Mesenchymal stem cell (in vitro differentiated cells and primary cell): ENCODE results near the gene GPATCH8.

Source experiments
- DNase-seq: peaks from one replicate; pipeline ENCODE4 v3.0.0-alpha.2; 2013
- H2AFZ ChIP-seq: one replicate; pipeline ENCODE4 v1.6.1; 2013; ENCODE audit warnings: low read depth, mild to moderate bottlenecking, control low read depth, inconsistent platforms, low read length, moderate library complexity
- H2AK5ac ChIP-seq: 2 replicates; pipeline ENCODE4 v1.6.1; 2013; ENCODE audit warnings: low read length, moderate library complexity, mild to moderate bottlenecking, inconsistent platforms; ENCODE audit not compliant: severe bottlenecking
- H2BK120ac ChIP-seq: one replicate; pipeline ENCODE4 v1.6.1; 2013; ENCODE audit warnings: low read depth, mild to moderate bottlenecking, inconsistent platforms, low read length, moderate library complexity
- H2BK12ac ChIP-seq, 2 experiments: one replicate each; pipeline ENCODE4 v1.6.1; 2013; ENCODE audit warnings: inconsistent platforms in 2 of 2, low read length in 2 of 2, mild to moderate bottlenecking in 2 of 2, moderate library complexity in 2 of 2, control low read depth in 1 of 2
- H2BK15ac ChIP-seq: one replicate; pipeline ENCODE4 v1.6.1; 2013; ENCODE audit warnings: mild to moderate bottlenecking, low read depth, inconsistent platforms; ENCODE audit not compliant: poor library complexity, severe bottlenecking
- H2BK5ac ChIP-seq: 2 replicates; pipeline ENCODE4 v1.6.1; 2013; ENCODE audit warnings: low read depth, mild to moderate bottlenecking, low read length, control low read depth, inconsistent platforms; ENCODE audit not compliant: poor library complexity, severe bottlenecking
- H3K14ac ChIP-seq, 2 experiments: one replicate each; pipeline ENCODE4 v1.6.1; 2013; ENCODE audit warnings: inconsistent platforms in 2 of 2, low read length in 2 of 2, control low read depth in 1 of 2, mild to moderate bottlenecking in 1 of 2, moderate library complexity in 1 of 2
- H3K18ac ChIP-seq, 2 experiments: one replicate each; pipeline ENCODE4 v1.6.1; 2013; ENCODE audit warnings: inconsistent platforms in 2 of 2, low read length in 2 of 2, control low read depth in 1 of 2, low read depth in 1 of 2, mild to moderate bottlenecking in 1 of 2
- H3K23ac ChIP-seq, 2 experiments: one replicate each; pipeline ENCODE4 v1.6.1; 2013; ENCODE audit warnings: inconsistent platforms in 2 of 2, low read length in 2 of 2, mild to moderate bottlenecking in 2 of 2, moderate library complexity in 2 of 2, control low read depth in 1 of 2
- H3K27ac ChIP-seq: 2 replicates; pipeline ENCODE4 v1.5.1; 2013; ENCODE audit warnings: mild to moderate bottlenecking, moderate library complexity, low read length, control low read depth, inconsistent platforms; ENCODE audit not compliant: poor library complexity, severe bottlenecking
- H3K27me3 ChIP-seq, 2 experiments: 2 replicates each; pipeline versions ENCODE4 v1.6.1 to v1.7.0; 2013; ENCODE audit warnings: low read length in 2 of 2, mild to moderate bottlenecking in 2 of 2, moderate library complexity in 2 of 2, control low read depth in 1 of 2, inconsistent platforms in 1 of 2; ENCODE audit not compliant: control insufficient read depth in 1 of 2, insufficient read depth in 1 of 2
- H3K36me3 ChIP-seq, 2 experiments: 2 replicates each; pipeline versions ENCODE4 v1.6.1 to v1.7.0; 2013; ENCODE audit warnings: low read length in 2 of 2, control low read depth in 1 of 2, inconsistent platforms in 1 of 2, low read depth in 1 of 2, mild to moderate bottlenecking in 1 of 2; ENCODE audit not compliant: insufficient read depth in 2 of 2, control insufficient read depth in 1 of 2
- H3K4ac ChIP-seq, 2 experiments: one replicate each; pipeline ENCODE4 v1.6.1; 2013; ENCODE audit warnings: inconsistent platforms in 2 of 2, low read length in 2 of 2, mild to moderate bottlenecking in 2 of 2, moderate library complexity in 2 of 2, control low read depth in 1 of 2, low read depth in 1 of 2
- H3K4me1 ChIP-seq: 2 replicates; pipeline ENCODE4 v1.6.1; 2013; ENCODE audit warnings: low read depth, low read length, control low read depth; ENCODE audit not compliant: control insufficient read depth, insufficient read depth
- H3K4me2 ChIP-seq: 2 replicates; pipeline ENCODE4 v1.6.1; 2013; ENCODE audit warnings: low read length, mild to moderate bottlenecking, inconsistent platforms; ENCODE audit not compliant: poor library complexity, severe bottlenecking
- H3K4me3 ChIP-seq, 2 experiments: 2 replicates each; pipeline versions ENCODE4 v1.5.1 to v1.7.0; 2013; ENCODE audit warnings: low read length in 2 of 2, mild to moderate bottlenecking in 2 of 2, control low read depth in 1 of 2, low read depth in 1 of 2; ENCODE audit not compliant: insufficient read depth in 1 of 2
- H3K79me1 ChIP-seq: replicated peaks from 2 replicates; pipeline ENCODE4 v1.6.1; 2013; ENCODE audit warnings: mild to moderate bottlenecking, control low read depth, low read length, inconsistent platforms; ENCODE audit not compliant: poor library complexity, severe bottlenecking
- H3K9ac ChIP-seq: 2 replicates; pipeline ENCODE4 v1.7.0; 2013; ENCODE audit warnings: mild to moderate bottlenecking, low read length, moderate library complexity
- H3K9me3 ChIP-seq: 2 replicates; pipeline ENCODE4 v1.7.0; 2013; ENCODE audit warnings: mild to moderate bottlenecking, low read length; ENCODE audit not compliant: control insufficient read depth
- H4K8ac ChIP-seq: one replicate; pipeline ENCODE4 v1.6.1; 2013; ENCODE audit warnings: inconsistent platforms, mild to moderate bottlenecking, low read length, moderate library complexity
- H4K91ac ChIP-seq: one replicate; pipeline ENCODE4 v1.6.1; 2013; ENCODE audit warnings: mild to moderate bottlenecking, low read length, inconsistent platforms
- WGBS: methylation state at CpG from one replicate; pipeline ENCODE4 v1.1.7; 2013; ENCODE audit warnings: mixed read lengths; 5-methylcytosine and 5-hydroxymethylcytosine counted together

GPATCH8 gene

GRCh38 chr17:44386182-44386525, 117.1 kb downstream of the GPATCH8 start:
- Histone ChIP-seq H3K27ac (no peak overlapping the region), H2BK15ac (no peak overlapping the region), H3K4me3 (peak overlapping the region; percentile 50 to 77), H3K14ac (no peak overlapping the region), H3K79me1 (no peaks in the 10 kb centered on the region), H3K23ac (peak overlapping the region in 1 of 2 experiments; percentile 16), H3K27me3 (peaks cover 30 to 49% of the 10 kb centered on the region in 2 experiments), H2AK5ac (no peak overlapping the region), H4K91ac (no peak overlapping the region), H3K4me2 (peak overlapping the region; percentile 87), H2BK120ac (no peak overlapping the region), H2BK5ac (no peak overlapping the region), H3K4me1 (peaks cover 17% of the 10 kb centered on the region), H3K18ac (peak overlapping the region in 1 of 2 experiments; percentile 13), H2AFZ (no peak overlapping the region), H3K9ac (no peak overlapping the region), H3K36me3 (no peaks in the 10 kb centered on the region), H3K9me3 (no peaks in the 10 kb centered on the region), H2BK12ac (no peak overlapping the region), H4K8ac (no peak overlapping the region), H3K4ac (no peak overlapping the region)
- DNase-seq: no peak
- 18% methylated on average over 5 of the region's 10 CpGs for WGBS

GRCh38 chr17:44385287-44386181, 117.7 kb downstream of the GPATCH8 start:
- Histone ChIP-seq H3K18ac (peak overlapping the region; percentile 13 to 94), H3K36me3 (no peaks in the 10 kb centered on the region), H3K9ac (peak overlapping the region; percentile 64), H3K27ac (no peak overlapping the region), H3K4me3 (peak overlapping the region; percentile 50 to 77), H2AFZ (peak overlapping the region; percentile 91), H3K4me2 (peak overlapping the region; percentile 87), H3K9me3 (no peaks in the 10 kb centered on the region), H4K8ac (peak overlapping the region; percentile 87), H2BK120ac (no peak overlapping the region), H3K23ac (peak overlapping the region in 1 of 2 experiments; percentile 16), H2BK5ac (no peak overlapping the region), H3K79me1 (no peaks in the 10 kb centered on the region), H3K4me1 (peaks cover 17% of the 10 kb centered on the region), H2BK15ac (no peak overlapping the region), H3K27me3 (peaks cover 30 to 56% of the 10 kb centered on the region in 2 experiments), H2BK12ac (peak overlapping the region; percentile 30 to 56), H4K91ac (peak overlapping the region; percentile 82), H3K4ac (no peak overlapping the region), H2AK5ac (no peak overlapping the region), H3K14ac (peak overlapping the region in 1 of 2 experiments; percentile 9)
- peak; percentile 73 for DNase-seq
- 7% methylated on average over 68 of the region's 68 CpGs for WGBS

- Histone ChIP-seq H3K4me3 (peak overlapping the region; percentile 50 to 66), H3K23ac (no peak overlapping the region), H3K4me1 (peaks cover 17% of the 10 kb centered on the region), H2AFZ (peak overlapping the region; percentile 91), H3K9ac (peak overlapping the region; percentile 18), H2BK15ac (no peak overlapping the region), H3K9me3 (no peaks in the 10 kb centered on the region), H3K79me1 (no peaks in the 10 kb centered on the region), H3K14ac (no peak overlapping the region), H2BK12ac (no peak overlapping the region), H3K4ac (no peak overlapping the region), H3K18ac (peak overlapping the region in 1 of 2 experiments; percentile 80), H3K27ac (no peak overlapping the region), H3K36me3 (no peaks in the 10 kb centered on the region), H4K8ac (peak overlapping the region; percentile 59), H3K27me3 (peaks cover 34 to 62% of the 10 kb centered on the region in 2 experiments), H4K91ac (peak overlapping the region; percentile 55), H2BK5ac (no peak overlapping the region), H2AK5ac (no peak overlapping the region), H2BK120ac (no peak overlapping the region), H3K4me2 (peak overlapping the region; percentile 87)
- DNase-seq: no peak
- WGBS: 5% methylated on average over 26 of the region's 26 CpGs
These were observed 118.4 kb downstream of the GPATCH8 start for GRCh38 chr17:44384823-44385286.

GRCh38 chr17:44384281-44384822, 118.9 kb downstream of the GPATCH8 start:
- H4K8ac ChIP-seq: peak overlapping the region; percentile 12
- peak overlapping the region; percentile 87 for H3K4me2 ChIP-seq
- H2BK15ac ChIP-seq: no peak overlapping the region
- peak overlapping the region; percentile 43 for H4K91ac ChIP-seq
- no peak for DNase-seq
- H3K27me3 ChIP-seq: peaks cover 34 to 65% of the 10 kb centered on the region in 2 experiments
- H3K4me1 ChIP-seq: peaks cover 17% of the 10 kb centered on the region
- WGBS: 25% methylated on average over 29 of the region's 29 CpGs
- no peak overlapping the region for H3K27ac ChIP-seq
- H3K23ac ChIP-seq: no peak overlapping the region
- H3K4ac ChIP-seq: no peak overlapping the region
- H3K4me3 ChIP-seq: no peak overlapping the region
- H2AFZ ChIP-seq: no peak overlapping the region
- H3K18ac ChIP-seq: no peak overlapping the region
- H2BK5ac ChIP-seq: no peak overlapping the region
- no peak overlapping the region for H3K14ac ChIP-seq
- H3K9ac ChIP-seq: no peak overlapping the region
- H3K79me1 ChIP-seq: no peaks in the 10 kb centered on the region
- no peaks in the 10 kb centered on the region for H3K36me3 ChIP-seq
- no peak overlapping the region for H2BK12ac ChIP-seq
- no peak overlapping the region for H2BK120ac ChIP-seq
- H3K9me3 ChIP-seq: no peaks in the 10 kb centered on the region
- no peak overlapping the region for H2AK5ac ChIP-seq
